Caco-2 (cell line): ENCODE data around the gene PLXNA2. TPM values are rescaled to one million over a fixed set of nuclear protein-coding genes. Genes with fewer than 3 reads are reported as not detected.
A peak's percentile ranks its signal among the peaks of the same experiment; 100 is the strongest.

ENCODE experiments used
- BruUV-seq: library from RNA; stranded (reverse); fragments of 400-500 nt; replicated peaks from 2 replicates; lab custom pipeline; 2021; lab: Mats Ljungman, UMichigan
- CTCF ChIA-PET: fragments of 300-600 bp; sonication (Branson Sonifier 250); formaldehyde crosslinking; loops from one replicate; lab custom pipeline; 2022; ENCODE audit warnings: antibody characterized with exemption; lab: Charles Lee
- POLR2A ChIA-PET: fragments of 300-600 bp; sonication (Branson Sonifier 250); formaldehyde crosslinking; loops from one replicate; lab custom pipeline; 2022; ENCODE audit warnings: antibody characterized with exemption; lab: Charles Lee
- DNase-seq, 2 experiments: peaks; one replicate each; pipeline versions ENCODE4 v3.0.0 to v3.0.0-alpha.2; 2020 to 2022
- H3K27me3 ChIP-seq: replicated peaks from 2 replicates; pipeline ENCODE4 v1.6.0; 2011; ENCODE audit warnings: low read length; ENCODE audit not compliant: control insufficient read depth, insufficient read depth
- H3K36me3 ChIP-seq: 2 replicates; pipeline ENCODE4 v1.5.1; 2011; ENCODE audit warnings: low read length; ENCODE audit not compliant: control insufficient read depth, insufficient read depth
- H3K4me1 ChIP-seq: fragments of 250-450 bp; sonication (Bioruptor Pico); 2 replicates; pipeline ENCODE4 v1.5.1; 2020; ENCODE audit warnings: mild to moderate bottlenecking
- H3K4me3 ChIP-seq: 2 replicates; pipeline ENCODE4 v1.5.1; 2011; ENCODE audit warnings: low read depth, mild to moderate bottlenecking, control low read depth, low read length
- H3K9me3 ChIP-seq: fragments of 250-450 bp; sonication (Bioruptor Pico); 2 replicates; pipeline ENCODE4 v1.5.1; 2020; ENCODE audit warnings: mild to moderate bottlenecking, moderate library complexity
- H3K27ac Mint-ChIP-seq: one replicate; pipeline ENCODE4 v1.8.0; 2022; ENCODE audit warnings: mixed read lengths; ENCODE audit not compliant: unreplicated experiment
- H3K27me3 Mint-ChIP-seq: one replicate; pipeline ENCODE4 v1.8.0; 2022; ENCODE audit warnings: mixed read lengths; ENCODE audit not compliant: insufficient read depth, unreplicated experiment
- H3K36me3 Mint-ChIP-seq: one replicate; pipeline ENCODE4 v1.8.0; 2022; ENCODE audit warnings: mild to moderate bottlenecking, mixed read lengths; ENCODE audit not compliant: insufficient read depth, unreplicated experiment
- H3K4me1 Mint-ChIP-seq: one replicate; pipeline ENCODE4 v1.8.0; 2022; ENCODE audit warnings: low read depth, mixed read lengths; ENCODE audit not compliant: unreplicated experiment
- H3K4me3 Mint-ChIP-seq: one replicate; pipeline ENCODE4 v1.8.0; 2022; ENCODE audit warnings: mild to moderate bottlenecking, moderate library complexity, mixed read lengths; ENCODE audit not compliant: unreplicated experiment
- H3K9me3 Mint-ChIP-seq: one replicate; pipeline ENCODE4 v1.8.0; 2022; ENCODE audit warnings: mixed read lengths; ENCODE audit not compliant: unreplicated experiment
- CTCF ChIP-seq, 2 experiments: fragments of 200-600 bp in 1 of 2; IDR thresholded peaks; 1 replicate in 1 of 2; 2 replicates in 1 of 2; pipeline versions ENCODE4 v1.5.1 to v1.8.0; 2011 to 2022; ENCODE audit warnings: antibody characterized with exemption in 1 of 2, control low read depth in 1 of 2, inconsistent platforms in 1 of 2, low read depth in 1 of 2, low read length in 1 of 2, mild to moderate bottlenecking in 1 of 2, moderate library complexity in 1 of 2; ENCODE audit not compliant: insufficient read depth in 1 of 2, severe bottlenecking in 1 of 2, unreplicated experiment in 1 of 2
- intact Hi-C: fragments of 100-400 bp; cut with micrococcal nuclease; formaldehyde crosslinking; loops from one replicate; pipeline ENCODE4 v1.10.0; 2022; ENCODE audit not compliant: unreplicated experiment
- total RNA-seq: library from RNA; stranded (reverse); gene quantifications from 2 replicates; pipeline ENCODE4 v1.2.3, GENCODE V29; 2022

Gene PLXNA2
- total RNA-seq, 1 experiment from 2014 or later = 3.2 TPM

DNA sequence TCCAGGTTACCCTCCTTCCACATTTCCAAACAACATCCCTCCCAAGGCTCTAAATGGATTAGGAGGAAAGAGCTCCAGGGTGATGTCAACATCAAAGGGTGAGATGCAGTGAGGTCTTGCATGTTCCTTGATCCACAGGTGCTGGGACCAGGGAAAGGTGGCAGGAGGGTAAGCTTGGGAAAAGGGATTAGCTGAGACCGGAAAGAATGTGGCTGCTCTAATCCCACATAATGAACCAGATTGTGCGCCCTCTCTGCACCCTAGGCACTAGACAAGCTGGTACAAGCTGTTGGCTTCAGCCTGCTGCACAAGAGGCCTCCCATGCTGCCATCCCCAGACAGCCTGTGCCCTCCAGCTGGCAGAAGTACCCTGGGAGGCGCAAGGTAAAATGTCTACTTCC is 34.9 kb downstream of the PLXNA2 start:
- POLR2A ChIA-PET = no interaction called here

DNA sequence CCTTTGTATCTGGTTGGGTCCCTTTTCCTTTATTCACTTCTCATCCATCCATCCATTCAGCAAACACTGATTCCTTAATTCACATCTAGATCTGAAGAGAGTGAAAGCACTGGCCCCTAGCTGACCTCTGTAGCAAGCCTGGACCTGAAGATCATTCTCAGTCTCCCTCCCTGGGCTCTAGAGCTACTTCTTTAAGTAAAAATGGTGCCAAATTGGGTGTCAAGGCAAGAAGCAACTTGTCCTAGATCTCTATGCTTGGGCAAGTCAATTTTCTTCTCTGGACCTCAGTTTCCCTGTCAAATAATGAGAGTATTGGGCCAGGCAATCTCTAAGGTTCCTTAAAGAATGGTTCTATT is 36.1 kb downstream of the PLXNA2 start:
- Mint-ChIP-seq H3K27ac (no peak overlapping the region), H3K9me3 (no peaks in the 10 kb centered on the region), H3K4me1 (peaks cover 20% of the 10 kb centered on the region), H3K4me3 (no peak overlapping the region), H3K27me3 (no peaks in the 10 kb centered on the region), H3K36me3 (no peaks in the 10 kb centered on the region)
- ChIA-PET CTCF (interaction anchor here (1.1 to 1.2 kb wide), 2 partner anchors 36 to 76 kb away, joined by 4 read pairs; partner anchors contain the start of gene PLXNA2), POLR2A (no interaction called here)
- BruUV-seq = no TSS peak
- Histone ChIP-seq H3K9me3 (no peaks in the 10 kb centered on the region), H3K4me1 (peaks cover 19% of the 10 kb centered on the region), H3K36me3 (no peaks in the 10 kb centered on the region), H3K27me3 (no peaks in the 10 kb centered on the region), H3K4me3 (no peak overlapping the region)
- DNase-seq = no peak
- intact Hi-C loops = no loop called here
- no peak for TF ChIP-seq CTCF (IDR thresholded peaks at IDR 0.05; ENCODE audit: insufficient read depth in 1 of 2, low read depth in 1 of 2, low read length in 1 of 2, severe bottlenecking in 1 of 2, unreplicated experiment in 1 of 2)

More for the DNA sequence above, 34.9 kb downstream of the PLXNA2 start:
- Mint-ChIP-seq H3K4me3 (no peak overlapping the region), H3K27me3 (no peaks in the 10 kb centered on the region), H3K36me3 (no peaks in the 10 kb centered on the region), H3K9me3 (no peaks in the 10 kb centered on the region), H3K4me1 (peaks cover 12% of the 10 kb centered on the region), H3K27ac (no peak overlapping the region)
- intact Hi-C loops = no loop called here
- no peak for DNase-seq
- BruUV-seq = no TSS peak
- no peak overlapping the region for H3K4me3 ChIP-seq
- H3K9me3 ChIP-seq = no peaks in the 10 kb centered on the region
- CTCF ChIA-PET = interaction anchor here (0.8 to 1.1 kb wide), 2 partner anchors 10 to 34 kb away, joined by 3 read pairs; no protein-coding TSS in a partner anchor
- H3K36me3 ChIP-seq = no peaks in the 10 kb centered on the region
- TF ChIP-seq CTCF (IDR thresholded peaks at IDR 0.05; ENCODE audit: insufficient read depth in 1 of 2, low read depth in 1 of 2, low read length in 1 of 2, severe bottlenecking in 1 of 2, unreplicated experiment in 1 of 2) = no peak
- H3K27me3 ChIP-seq = no peaks in the 10 kb centered on the region
- peaks cover 10% of the 10 kb centered on the region for H3K4me1 ChIP-seq

GRCh38 chr1:208207388-208208131 is 36.6 kb downstream of the PLXNA2 start:
- H3K4me3 Mint-ChIP-seq = no peak overlapping the region
- Histone ChIP-seq H3K36me3 (no peaks in the 10 kb centered on the region), H3K9me3 (no peaks in the 10 kb centered on the region), H3K4me1 (peaks cover 25% of the 10 kb centered on the region), H3K27me3 (no peaks in the 10 kb centered on the region), H3K4me3 (no peak overlapping the region)
- no peaks in the 10 kb centered on the region for H3K27me3 Mint-ChIP-seq
- intact Hi-C loops = no loop called here
- POLR2A ChIA-PET = no interaction called here
- H3K4me1 Mint-ChIP-seq = peaks cover 23% of the 10 kb centered on the region
- no peak for TF ChIP-seq CTCF (IDR thresholded peaks at IDR 0.05; ENCODE audit: insufficient read depth in 1 of 2, low read depth in 1 of 2, low read length in 1 of 2, severe bottlenecking in 1 of 2, unreplicated experiment in 1 of 2)
- peak overlapping the region; percentile 20 for H3K27ac Mint-ChIP-seq
- BruUV-seq = no TSS peak
- no peaks in the 10 kb centered on the region for H3K36me3 Mint-ChIP-seq
- H3K9me3 Mint-ChIP-seq = no peaks in the 10 kb centered on the region
- CTCF ChIA-PET = interaction anchor here (0.5 to 1.2 kb wide), 4 partner anchors 37 to 244 kb away, joined by 3 to 4 read pairs (median 4); partner anchors contain the start of gene PLXNA2
- DNase-seq = no peak
